ENCODE data around the gene PPM1B. TPM values are rescaled to one million over a fixed set of nuclear protein-coding genes. Genes with fewer than 3 reads are reported as not detected.

PPM1B gene
- total and polyA plus RNA-seq, 2 experiments from 2014 or later, result 112 to 134 TPM

DNA sequence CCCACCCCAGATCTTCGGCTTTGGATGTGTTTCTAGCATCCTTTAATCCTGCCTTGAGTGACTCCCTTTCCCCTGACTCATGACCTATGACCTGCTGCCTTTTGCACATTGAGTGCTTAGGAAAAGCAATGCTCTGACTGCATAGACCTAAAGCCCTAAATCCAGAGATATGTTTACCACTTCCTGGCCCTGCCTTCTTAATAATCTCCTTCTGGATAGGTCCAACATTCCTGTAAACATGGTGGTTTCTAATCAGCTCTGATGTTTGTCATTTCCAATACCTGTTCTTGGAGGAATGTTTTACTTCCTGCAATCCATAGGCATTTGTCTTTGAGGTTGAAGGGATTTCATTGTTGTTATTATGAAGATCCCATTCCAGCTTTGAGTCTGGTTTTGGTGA lies 108.9 kb downstream of the PPM1B start:
- Mint-ChIP-seq H3K9me3 (no peaks in the 10 kb centered on the region; the same call in 2 of the 3 replicates), H3K27ac (no peak overlapping the region), H3K27me3 (ENCODE audit: insufficient read depth, low read depth, poor library complexity) (peaks cover 5% of the 10 kb centered on the region), H3K4me1 (no peaks in the 10 kb centered on the region), H3K36me3 (ENCODE audit: low read depth) (no peaks in the 10 kb centered on the region), H3K4me3 (no peak overlapping the region)
- Histone ChIP-seq H3K27me3 (ENCODE audit: insufficient read depth) (no peaks in the 10 kb centered on the region), H2AFZ (peak overlapping the region; percentile 74; the same call in 1 of the 2 replicates), H3K36me3 (ENCODE audit: insufficient read depth) (no peaks in the 10 kb centered on the region), H4K20me1 (replicated peaks; ENCODE audit: insufficient read depth) (no peaks in the 10 kb centered on the region), H3K4me3 (no peak overlapping the region), H3K4me1 (ENCODE audit: insufficient read depth) (no peaks in the 10 kb centered on the region), H3F3A (replicated peaks; ENCODE audit: low read depth) (no peaks in the 10 kb centered on the region), H3K4me2 (no peak overlapping the region), H3K9me2 (ENCODE audit: insufficient read depth) (no peaks in the 10 kb centered on the region), H3K79me2 (replicated peaks; ENCODE audit: insufficient read depth) (no peaks in the 10 kb centered on the region), H3K27ac (ENCODE audit: low read depth) (no peak overlapping the region)
- DNase-seq (ENCODE audit: low spot score), result no peak
- TF ChIP-seq ZNF331 (CRISPR knock-in tag; IDR thresholded peaks at IDR 0.05; ENCODE audit: low read depth) (no peak), CREB1 (CRISPR knock-in tag; IDR thresholded peaks at IDR 0.05; ENCODE audit: low read depth) (no peak), EZH2 (IDR thresholded peaks at IDR 0.05; ENCODE audit: low read depth, unreplicated experiment) (no peak), JUNB (IDR thresholded peaks at IDR 0.05; ENCODE audit: unreplicated experiment) (no peak), STAT1 (IDR thresholded peaks at IDR 0.05; ENCODE audit: unreplicated experiment) (no peak), ZNF114 (CRISPR knock-in tag; IDR thresholded peaks at IDR 0.05) (no peak), EZH2phosphoT487 (IDR thresholded peaks at IDR 0.05; ENCODE audit: unreplicated experiment) (no peak), POLR2AphosphoS5 (IDR thresholded peaks at IDR 0.05; ENCODE audit: low read depth) (no peak), NANOG (IDR thresholded peaks at IDR 0.05; ENCODE audit: borderline replicate concordance) (no peak)
- TF ChIP-seq, protein P1, sequence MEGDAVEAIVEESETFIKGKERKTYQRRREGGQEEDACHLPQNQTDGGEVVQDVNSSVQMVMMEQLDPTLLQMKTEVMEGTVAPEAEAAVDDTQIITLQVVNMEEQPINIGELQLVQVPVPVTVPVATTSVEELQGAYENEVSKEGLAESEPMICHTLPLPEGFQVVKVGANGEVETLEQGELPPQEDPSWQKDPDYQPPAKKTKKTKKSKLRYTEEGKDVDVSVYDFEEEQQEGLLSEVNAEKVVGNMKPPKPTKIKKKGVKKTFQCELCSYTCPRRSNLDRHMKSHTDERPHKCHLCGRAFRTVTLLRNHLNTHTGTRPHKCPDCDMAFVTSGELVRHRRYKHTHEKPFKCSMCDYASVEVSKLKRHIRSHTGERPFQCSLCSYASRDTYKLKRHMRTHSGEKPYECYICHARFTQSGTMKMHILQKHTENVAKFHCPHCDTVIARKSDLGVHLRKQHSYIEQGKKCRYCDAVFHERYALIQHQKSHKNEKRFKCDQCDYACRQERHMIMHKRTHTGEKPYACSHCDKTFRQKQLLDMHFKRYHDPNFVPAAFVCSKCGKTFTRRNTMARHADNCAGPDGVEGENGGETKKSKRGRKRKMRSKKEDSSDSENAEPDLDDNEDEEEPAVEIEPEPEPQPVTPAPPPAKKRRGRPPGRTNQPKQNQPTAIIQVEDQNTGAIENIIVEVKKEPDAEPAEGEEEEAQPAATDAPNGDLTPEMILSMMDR (conservative IDR thresholded peaks at IDR 0.05; ENCODE audit: low read depth in 2 of 2), result no peak
- TF ChIP-seq, protein P2, sequence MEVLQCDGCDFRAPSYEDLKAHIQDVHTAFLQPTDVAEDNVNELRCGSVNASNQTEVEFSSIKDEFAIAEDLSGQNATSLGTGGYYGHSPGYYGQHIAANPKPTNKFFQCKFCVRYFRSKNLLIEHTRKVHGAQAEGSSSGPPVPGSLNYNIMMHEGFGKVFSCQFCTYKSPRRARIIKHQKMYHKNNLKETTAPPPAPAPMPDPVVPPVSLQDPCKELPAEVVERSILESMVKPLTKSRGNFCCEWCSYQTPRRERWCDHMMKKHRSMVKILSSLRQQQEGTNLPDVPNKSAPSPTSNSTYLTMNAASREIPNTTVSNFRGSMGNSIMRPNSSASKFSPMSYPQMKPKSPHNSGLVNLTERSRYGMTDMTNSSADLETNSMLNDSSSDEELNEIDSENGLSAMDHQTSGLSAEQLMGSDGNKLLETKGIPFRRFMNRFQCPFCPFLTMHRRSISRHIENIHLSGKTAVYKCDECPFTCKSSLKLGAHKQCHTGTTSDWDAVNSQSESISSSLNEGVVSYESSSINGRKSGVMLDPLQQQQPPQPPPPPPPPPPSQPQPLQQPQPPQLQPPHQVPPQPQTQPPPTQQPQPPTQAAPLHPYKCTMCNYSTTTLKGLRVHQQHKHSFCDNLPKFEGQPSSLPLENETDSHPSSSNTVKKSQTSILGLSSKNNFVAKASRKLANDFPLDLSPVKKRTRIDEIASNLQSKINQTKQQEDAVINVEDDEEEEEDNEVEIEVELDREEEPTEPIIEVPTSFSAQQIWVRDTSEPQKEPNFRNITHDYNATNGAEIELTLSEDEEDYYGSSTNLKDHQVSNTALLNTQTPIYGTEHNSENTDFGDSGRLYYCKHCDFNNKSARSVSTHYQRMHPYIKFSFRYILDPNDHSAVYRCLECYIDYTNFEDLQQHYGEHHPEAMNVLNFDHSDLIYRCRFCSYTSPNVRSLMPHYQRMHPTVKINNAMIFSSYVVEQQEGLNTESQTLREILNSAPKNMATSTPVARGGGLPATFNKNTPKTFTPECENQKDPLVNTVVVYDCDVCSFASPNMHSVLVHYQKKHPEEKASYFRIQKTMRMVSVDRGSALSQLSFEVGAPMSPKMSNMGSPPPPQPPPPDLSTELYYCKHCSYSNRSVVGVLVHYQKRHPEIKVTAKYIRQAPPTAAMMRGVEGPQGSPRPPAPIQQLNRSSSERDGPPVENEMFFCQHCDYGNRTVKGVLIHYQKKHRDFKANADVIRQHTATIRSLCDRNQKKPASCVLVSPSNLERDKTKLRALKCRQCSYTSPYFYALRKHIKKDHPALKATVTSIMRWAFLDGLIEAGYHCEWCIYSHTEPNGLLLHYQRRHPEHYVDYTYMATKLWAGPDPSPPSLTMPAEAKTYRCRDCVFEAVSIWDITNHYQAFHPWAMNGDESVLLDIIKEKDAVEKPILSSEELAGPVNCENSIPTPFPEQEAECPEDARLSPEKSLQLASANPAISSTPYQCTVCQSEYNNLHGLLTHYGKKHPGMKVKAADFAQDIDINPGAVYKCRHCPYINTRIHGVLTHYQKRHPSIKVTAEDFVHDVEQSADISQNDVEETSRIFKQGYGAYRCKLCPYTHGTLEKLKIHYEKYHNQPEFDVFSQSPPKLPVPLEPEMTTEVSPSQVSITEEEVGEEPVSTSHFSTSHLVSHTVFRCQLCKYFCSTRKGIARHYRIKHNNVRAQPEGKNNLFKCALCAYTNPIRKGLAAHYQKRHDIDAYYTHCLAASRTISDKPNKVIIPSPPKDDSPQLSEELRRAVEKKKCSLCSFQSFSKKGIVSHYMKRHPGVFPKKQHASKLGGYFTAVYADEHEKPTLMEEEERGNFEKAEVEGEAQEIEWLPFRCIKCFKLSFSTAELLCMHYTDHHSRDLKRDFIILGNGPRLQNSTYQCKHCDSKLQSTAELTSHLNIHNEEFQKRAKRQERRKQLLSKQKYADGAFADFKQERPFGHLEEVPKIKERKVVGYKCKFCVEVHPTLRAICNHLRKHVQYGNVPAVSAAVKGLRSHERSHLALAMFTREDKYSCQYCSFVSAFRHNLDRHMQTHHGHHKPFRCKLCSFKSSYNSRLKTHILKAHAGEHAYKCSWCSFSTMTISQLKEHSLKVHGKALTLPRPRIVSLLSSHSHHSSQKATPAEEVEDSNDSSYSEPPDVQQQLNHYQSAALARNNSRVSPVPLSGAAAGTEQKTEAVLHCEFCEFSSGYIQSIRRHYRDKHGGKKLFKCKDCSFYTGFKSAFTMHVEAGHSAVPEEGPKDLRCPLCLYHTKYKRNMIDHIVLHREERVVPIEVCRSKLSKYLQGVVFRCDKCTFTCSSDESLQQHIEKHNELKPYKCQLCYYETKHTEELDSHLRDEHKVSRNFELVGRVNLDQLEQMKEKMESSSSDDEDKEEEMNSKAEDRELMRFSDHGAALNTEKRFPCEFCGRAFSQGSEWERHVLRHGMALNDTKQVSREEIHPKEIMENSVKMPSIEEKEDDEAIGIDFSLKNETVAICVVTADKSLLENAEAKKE (CRISPR knock-in tag; IDR thresholded peaks at IDR 0.05), result no peak
- TF ChIP-seq, protein P3, sequence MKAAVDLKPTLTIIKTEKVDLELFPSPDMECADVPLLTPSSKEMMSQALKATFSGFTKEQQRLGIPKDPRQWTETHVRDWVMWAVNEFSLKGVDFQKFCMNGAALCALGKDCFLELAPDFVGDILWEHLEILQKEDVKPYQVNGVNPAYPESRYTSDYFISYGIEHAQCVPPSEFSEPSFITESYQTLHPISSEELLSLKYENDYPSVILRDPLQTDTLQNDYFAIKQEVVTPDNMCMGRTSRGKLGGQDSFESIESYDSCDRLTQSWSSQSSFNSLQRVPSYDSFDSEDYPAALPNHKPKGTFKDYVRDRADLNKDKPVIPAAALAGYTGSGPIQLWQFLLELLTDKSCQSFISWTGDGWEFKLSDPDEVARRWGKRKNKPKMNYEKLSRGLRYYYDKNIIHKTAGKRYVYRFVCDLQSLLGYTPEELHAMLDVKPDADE (IDR thresholded peaks at IDR 0.05), result no peak
- TF ChIP-seq, protein P4, sequence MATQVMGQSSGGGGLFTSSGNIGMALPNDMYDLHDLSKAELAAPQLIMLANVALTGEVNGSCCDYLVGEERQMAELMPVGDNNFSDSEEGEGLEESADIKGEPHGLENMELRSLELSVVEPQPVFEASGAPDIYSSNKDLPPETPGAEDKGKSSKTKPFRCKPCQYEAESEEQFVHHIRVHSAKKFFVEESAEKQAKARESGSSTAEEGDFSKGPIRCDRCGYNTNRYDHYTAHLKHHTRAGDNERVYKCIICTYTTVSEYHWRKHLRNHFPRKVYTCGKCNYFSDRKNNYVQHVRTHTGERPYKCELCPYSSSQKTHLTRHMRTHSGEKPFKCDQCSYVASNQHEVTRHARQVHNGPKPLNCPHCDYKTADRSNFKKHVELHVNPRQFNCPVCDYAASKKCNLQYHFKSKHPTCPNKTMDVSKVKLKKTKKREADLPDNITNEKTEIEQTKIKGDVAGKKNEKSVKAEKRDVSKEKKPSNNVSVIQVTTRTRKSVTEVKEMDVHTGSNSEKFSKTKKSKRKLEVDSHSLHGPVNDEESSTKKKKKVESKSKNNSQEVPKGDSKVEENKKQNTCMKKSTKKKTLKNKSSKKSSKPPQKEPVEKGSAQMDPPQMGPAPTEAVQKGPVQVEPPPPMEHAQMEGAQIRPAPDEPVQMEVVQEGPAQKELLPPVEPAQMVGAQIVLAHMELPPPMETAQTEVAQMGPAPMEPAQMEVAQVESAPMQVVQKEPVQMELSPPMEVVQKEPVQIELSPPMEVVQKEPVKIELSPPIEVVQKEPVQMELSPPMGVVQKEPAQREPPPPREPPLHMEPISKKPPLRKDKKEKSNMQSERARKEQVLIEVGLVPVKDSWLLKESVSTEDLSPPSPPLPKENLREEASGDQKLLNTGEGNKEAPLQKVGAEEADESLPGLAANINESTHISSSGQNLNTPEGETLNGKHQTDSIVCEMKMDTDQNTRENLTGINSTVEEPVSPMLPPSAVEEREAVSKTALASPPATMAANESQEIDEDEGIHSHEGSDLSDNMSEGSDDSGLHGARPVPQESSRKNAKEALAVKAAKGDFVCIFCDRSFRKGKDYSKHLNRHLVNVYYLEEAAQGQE (IDR thresholded peaks at IDR 0.05; ENCODE audit: unreplicated experiment), result no peak
- ATAC-seq, result no peak

Data from GM23338 (cell line).